Suprapubic skin (tissue), 4 donors: ENCODE results near the gene RARB. TPM values are rescaled to one million over a fixed set of nuclear protein-coding genes. Genes with fewer than 3 reads are reported as not detected.

Source experiments
- DNase-seq, 2 donors: peaks; one replicate each; pipeline ENCODE4 v3.0.0-alpha.2; 2019; ENCODE audit warnings: low spot score in 2 of 2
- H3K27ac ChIP-seq: fragments of 200-600 bp; sonication (generic); one replicate; pipeline ENCODE4 v1.5.1; 2019
- H3K27me3 ChIP-seq: fragments of 200-600 bp; sonication (generic); one replicate; pipeline ENCODE4 v1.5.1; 2019
- H3K36me3 ChIP-seq: fragments of 200-600 bp; sonication (generic); one replicate; pipeline ENCODE4 v1.5.1; 2019
- H3K4me1 ChIP-seq: fragments of 200-600 bp; sonication (generic); one replicate; pipeline ENCODE4 v1.5.1; 2019
- H3K4me3 ChIP-seq: fragments of 200-600 bp; sonication (generic); one replicate; pipeline ENCODE4 v1.5.1; 2019; ENCODE audit warnings: mild to moderate bottlenecking
- H3K9me3 ChIP-seq: fragments of 200-600 bp; sonication (generic); one replicate; pipeline ENCODE4 v1.5.1; 2019
- CTCF ChIP-seq, 2 donors: fragments of 200-600 bp in 1 of 2; fragments of 450-650 bp in 1 of 2; sonication (generic) in 1 of 2; IDR thresholded peaks; one replicate each; pipeline ENCODE4 v1.5.1; 2016 to 2019; ENCODE audit warnings: antibody characterized with exemption in 2 of 2, mild to moderate bottlenecking in 1 of 2, moderate library complexity in 1 of 2
- EP300 ChIP-seq: sonication (generic); formaldehyde crosslinking; IDR thresholded peaks from one replicate; pipeline ENCODE4 v1.6.1; 2017; ENCODE audit warnings: antibody characterized with exemption
- POLR2A ChIP-seq, 2 donors: fragments of 450-650 bp; IDR thresholded peaks; one replicate each; pipeline ENCODE4 v1.6.1; 2017; ENCODE audit warnings: antibody characterized with exemption in 2 of 2, mild to moderate bottlenecking in 2 of 2, moderate library complexity in 2 of 2
- POLR2AphosphoS5 ChIP-seq, 3 donors: sonication (generic); formaldehyde crosslinking; IDR thresholded peaks; one replicate each; pipeline ENCODE4 v1.6.1; 2017; ENCODE audit warnings: antibody characterized with exemption in 3 of 3
- WGBS: methylation state at CpG from one replicate; pipeline ENCODE4 v1.1.5; 2018; 5-methylcytosine and 5-hydroxymethylcytosine counted together
- total RNA-seq, 4 donors: library from RNA; depleted of rRNA; stranded (reverse); fragments of >200 nt; gene quantifications; one replicate each; pipeline ENCODE4 v1.1.0, GENCODE V29; 2016

Gene RARB
- total RNA-seq, 4 donors from 2014 or later, result 1.3 to 3.9 (median 1.5) TPM

- H3K27ac ChIP-seq, result no peak overlapping the region
- TF ChIP-seq POLR2A (IDR thresholded peaks at IDR 0.05) (no peak), EP300 (peak; percentile 59), POLR2AphosphoS5 (IDR thresholded peaks at IDR 0.05) (no peak), CTCF (IDR thresholded peaks at IDR 0.05) (no peak)
- peaks cover 6% of the 10 kb centered on the region for H3K4me1 ChIP-seq
- no peaks in the 10 kb centered on the region for H3K27me3 ChIP-seq
- WGBS, result 68% methylated on average over 4 of the region's 4 CpGs
- no peak for DNase-seq
- H3K36me3 ChIP-seq, result no peaks in the 10 kb centered on the region
- H3K4me3 ChIP-seq, result no peak overlapping the region
- no peaks in the 10 kb centered on the region for H3K9me3 ChIP-seq
Observed at GRCh38 chr3:25508901-25509300, 80.8 kb downstream of the RARB start.

GRCh38 chr3:25510797-25511196, 82.7 kb downstream of the RARB start:
- no peak for TF ChIP-seq CTCF (IDR thresholded peaks at IDR 0.05)
- TF ChIP-seq POLR2AphosphoS5 (IDR thresholded peaks at IDR 0.05), result no peak
- TF ChIP-seq POLR2A (IDR thresholded peaks at IDR 0.05), result no peak
- TF ChIP-seq EP300, result no peak
- no peaks in the 10 kb centered on the region for H3K9me3 ChIP-seq
- no peaks in the 10 kb centered on the region for H3K27me3 ChIP-seq
- DNase-seq, result no peak
- H3K36me3 ChIP-seq, result no peaks in the 10 kb centered on the region
- H3K4me1 ChIP-seq, result peaks cover 6% of the 10 kb centered on the region
- H3K27ac ChIP-seq, result no peak overlapping the region
- no peak overlapping the region for H3K4me3 ChIP-seq
- 83% methylated on average over 2 of the region's 2 CpGs for WGBS

- no peak for DNase-seq
- peaks cover 6% of the 10 kb centered on the region for H3K4me1 ChIP-seq
- no peak overlapping the region for H3K4me3 ChIP-seq
- no peaks in the 10 kb centered on the region for H3K27me3 ChIP-seq
- H3K9me3 ChIP-seq, result no peaks in the 10 kb centered on the region
- WGBS, result 94% methylated on average over 10 of the region's 10 CpGs
- no peak overlapping the region for H3K27ac ChIP-seq
- H3K36me3 ChIP-seq, result no peaks in the 10 kb centered on the region
- TF ChIP-seq CTCF (IDR thresholded peaks at IDR 0.05) (no peak), POLR2A (IDR thresholded peaks at IDR 0.05) (no peak), POLR2AphosphoS5 (IDR thresholded peaks at IDR 0.05) (no peak), EP300 (no peak)
Observed at GRCh38 chr3:25511972-25512721, 84.1 kb downstream of the RARB start.

- DNase-seq, result no peak
- 58% methylated on average over 3 of the region's 3 CpGs for WGBS
- Histone ChIP-seq H3K4me3 (no peak overlapping the region), H3K9me3 (no peaks in the 10 kb centered on the region), H3K4me1 (peaks cover 6% of the 10 kb centered on the region), H3K27me3 (no peaks in the 10 kb centered on the region), H3K36me3 (no peaks in the 10 kb centered on the region), H3K27ac (no peak overlapping the region)
- no peak for TF ChIP-seq CTCF (IDR thresholded peaks at IDR 0.05)
- no peak for TF ChIP-seq POLR2AphosphoS5 (IDR thresholded peaks at IDR 0.05)
- TF ChIP-seq EP300, result no peak
- TF ChIP-seq POLR2A (IDR thresholded peaks at IDR 0.05), result no peak
Observed at GRCh38 chr3:25513642-25514266, 85.7 kb downstream of the RARB start.

- H3K4me1 ChIP-seq, result no peaks in the 10 kb centered on the region
- no peak overlapping the region for H3K27ac ChIP-seq
- no peak for DNase-seq
- H3K4me3 ChIP-seq, result no peak overlapping the region
- H3K36me3 ChIP-seq, result no peaks in the 10 kb centered on the region
- no peak for TF ChIP-seq POLR2AphosphoS5 (IDR thresholded peaks at IDR 0.05)
- H3K27me3 ChIP-seq, result no peaks in the 10 kb centered on the region
- H3K9me3 ChIP-seq, result no peaks in the 10 kb centered on the region
Observed at GRCh38 chr3:25515171-25515570, 87.1 kb downstream of the RARB start.
